HAP-1 (cell line): Measurements from ENCODE around the gene KPNB1.

Source experiments
- DNase-seq, 2 experiments: peaks; one replicate each; pipeline ENCODE4 v3.0.0-alpha.2; 2016 to 2020; ENCODE audit warnings: low spot score in 2 of 2
- H3K27me3 ChIP-seq: fragments of 250-450 bp; sonication (Bioruptor Pico); 2 replicates; pipeline ENCODE4 v1.5.1; 2020; ENCODE audit warnings: low read depth, mild to moderate bottlenecking, moderate library complexity
- H3K36me3 ChIP-seq: fragments of 250-450 bp; sonication (Bioruptor Pico); replicated peaks from 2 replicates; pipeline ENCODE4 v1.5.1; 2020; ENCODE audit warnings: mild to moderate bottlenecking
- H3K4me1 ChIP-seq: fragments of 250-450 bp; sonication (Bioruptor Pico); 2 replicates; pipeline ENCODE4 v1.5.1; 2020; ENCODE audit warnings: mild to moderate bottlenecking
- H3K4me3 ChIP-seq: fragments of 250-450 bp; sonication (Bioruptor Pico); 2 replicates; pipeline ENCODE4 v1.5.1; 2020; ENCODE audit warnings: mild to moderate bottlenecking, moderate library complexity
- H3K9me3 ChIP-seq: fragments of 250-450 bp; sonication (Bioruptor Pico); 2 replicates; pipeline ENCODE4 v1.5.1; 2020; ENCODE audit warnings: mild to moderate bottlenecking, moderate library complexity
- in situ Hi-C: fragments of 300-500 bp; cut with MboI; formaldehyde crosslinking; loops from 3 replicates; pipeline ENCODE4 v1.14.3; 2020; ENCODE audit warnings: low sequenced_read_pairs, inconsistent platforms, mixed read lengths

Gene KPNB1

DNA sequence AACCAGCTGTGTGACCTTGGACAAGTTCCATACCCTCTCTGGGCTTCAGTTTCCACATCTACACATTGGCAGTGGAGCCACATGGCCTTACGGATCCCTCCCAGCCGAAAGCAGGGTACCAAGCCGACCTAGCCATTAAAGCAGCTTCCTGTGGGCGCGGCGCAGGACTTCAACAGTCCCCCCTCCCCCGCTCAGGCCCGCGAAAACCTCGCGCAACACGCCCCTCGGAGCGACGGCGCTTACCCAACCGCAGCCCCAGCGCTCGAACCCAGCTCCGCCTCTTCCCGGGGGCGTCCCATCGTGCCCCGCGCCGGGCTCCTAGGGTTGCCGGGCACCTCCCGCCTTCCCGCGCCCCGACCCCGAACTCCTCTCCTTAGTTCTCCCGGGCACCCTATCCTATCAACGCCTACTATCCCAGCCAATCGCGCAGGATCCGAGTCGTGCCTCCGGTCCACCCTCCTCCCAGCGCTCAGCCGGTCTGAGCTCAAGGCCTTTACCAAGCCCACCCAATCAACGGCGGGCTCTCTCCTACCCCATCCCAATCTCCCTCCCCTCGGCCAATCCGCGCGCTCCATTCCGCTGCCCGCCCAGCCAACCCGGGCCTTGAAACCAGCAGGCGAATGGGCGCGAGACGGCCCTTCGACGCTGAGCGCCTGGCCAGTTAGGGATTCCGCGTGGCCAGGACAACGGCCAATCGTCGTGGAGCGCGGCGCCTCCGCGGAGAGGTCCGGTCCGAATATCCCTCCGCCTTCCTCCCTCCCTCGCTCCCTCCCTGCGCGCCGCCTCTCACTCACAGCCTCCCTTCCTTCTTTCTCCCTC, at the start of gene KPNB1:
Gene KPNB1, plus strand, starts transcription at position 767 of the 819 bp plus-strand sequence. CDS start 326 bp downstream, outside the sequence.
- in situ Hi-C loops = loop anchor here (25.0 kb wide), 1 partner anchor 937 kb away; no protein-coding TSS in a partner anchor
- H3K27me3 ChIP-seq = no peaks in the 10 kb centered on the region
- no peaks in the 10 kb centered on the region for H3K9me3 ChIP-seq
- H3K4me1 ChIP-seq = peaks cover 28% of the 10 kb centered on the region
- peak; percentile 99 for DNase-seq
- H3K36me3 ChIP-seq = peaks cover 37% of the 10 kb centered on the region
- peak within 1 kb of the TSS; percentile 81 for H3K4me3 ChIP-seq

DNA sequence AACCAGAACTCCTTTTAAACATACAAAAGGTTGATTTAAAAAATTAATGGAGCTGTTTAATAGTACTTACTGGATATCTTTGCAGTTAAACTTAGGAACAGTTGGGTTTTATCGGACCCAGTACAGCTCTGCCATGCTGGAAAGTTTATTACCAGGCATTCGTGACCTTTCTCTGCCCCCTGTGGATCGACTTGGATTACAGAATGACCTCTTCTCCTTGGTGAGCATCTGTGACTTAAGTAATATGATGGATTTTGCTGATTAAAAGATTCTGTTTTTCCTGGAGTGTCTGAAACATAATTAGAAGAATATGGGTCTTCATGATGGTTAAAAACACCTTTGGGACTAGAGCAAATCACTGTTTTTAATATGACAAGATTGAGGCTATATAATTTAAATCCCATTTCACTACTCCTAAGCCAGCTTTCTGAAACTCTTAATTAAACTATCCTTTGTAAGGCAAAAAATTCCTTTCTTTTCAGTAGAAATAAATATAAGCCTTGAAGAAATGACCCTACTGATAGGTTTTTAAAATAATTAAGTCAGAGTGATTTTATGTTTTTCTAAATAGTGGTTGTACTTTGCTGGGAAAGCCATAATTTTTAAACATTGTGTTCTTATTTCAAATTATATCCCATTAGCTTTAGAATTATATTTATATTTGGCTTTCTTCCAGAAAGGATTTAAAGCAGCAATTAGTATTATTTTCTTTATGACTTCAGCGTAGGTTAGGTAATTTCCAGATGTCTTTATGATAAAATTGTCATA, 45.7 kb upstream of the KPNB1 start:
- Histone ChIP-seq H3K27me3 (no peaks in the 10 kb centered on the region), H3K36me3 (peaks cover 58% of the 10 kb centered on the region), H3K4me3 (no peak overlapping the region), H3K4me1 (peaks cover 24% of the 10 kb centered on the region), H3K9me3 (no peaks in the 10 kb centered on the region)
- in situ Hi-C loops = loop anchor here (25.0 kb wide), 3 partner anchors 242 to 467 kb away; no protein-coding TSS in a partner anchor
- no peak for DNase-seq

GRCh38 chr17:47604598-47604927, 45.2 kb upstream of the KPNB1 start:
- H3K36me3 ChIP-seq = peaks cover 58% of the 10 kb centered on the region
- peaks cover 24% of the 10 kb centered on the region for H3K4me1 ChIP-seq
- no peaks in the 10 kb centered on the region for H3K9me3 ChIP-seq
- no peaks in the 10 kb centered on the region for H3K27me3 ChIP-seq
- peak; percentile 64 to 84 for DNase-seq
- no peak overlapping the region for H3K4me3 ChIP-seq
- in situ Hi-C loops = loop anchor here (25.0 kb wide), 3 partner anchors 242 to 467 kb away; no protein-coding TSS in a partner anchor

DNA sequence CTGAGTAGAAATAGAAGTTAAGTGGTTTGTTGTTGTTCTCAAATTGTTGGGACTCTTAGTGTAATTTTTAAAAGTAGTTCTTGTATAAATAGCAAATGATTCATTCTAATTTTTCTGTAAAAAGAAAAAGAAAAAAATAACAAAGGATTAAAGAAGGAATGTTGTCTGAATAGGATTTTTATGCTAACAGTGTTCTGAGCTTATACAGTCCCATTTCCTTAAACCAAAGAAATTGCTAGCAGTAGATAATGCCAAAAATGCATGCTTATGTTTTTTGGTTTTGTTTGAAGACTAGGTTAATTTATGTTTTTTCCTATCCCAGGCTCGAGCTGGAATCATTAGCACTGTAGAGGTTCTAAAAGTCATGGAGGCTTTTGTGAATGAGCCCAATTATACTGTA, 44.7 kb upstream of the KPNB1 start:
- Histone ChIP-seq H3K36me3 (peaks cover 57% of the 10 kb centered on the region), H3K27me3 (no peaks in the 10 kb centered on the region), H3K4me1 (peaks cover 24% of the 10 kb centered on the region), H3K9me3 (no peaks in the 10 kb centered on the region), H3K4me3 (no peak overlapping the region)
- peak in 1 of 2 experiments; percentile 75 for DNase-seq
- in situ Hi-C loops = loop anchor here (25.0 kb wide), 3 partner anchors 243 to 468 kb away; no protein-coding TSS in a partner anchor

- Histone ChIP-seq H3K9me3 (no peaks in the 10 kb centered on the region), H3K4me3 (no peak overlapping the region), H3K36me3 (peaks cover 46% of the 10 kb centered on the region), H3K27me3 (no peaks in the 10 kb centered on the region), H3K4me1 (peaks cover 24% of the 10 kb centered on the region)
- in situ Hi-C loops = loop anchor here (25.0 kb wide), 3 partner anchors 245 to 470 kb away; no protein-coding TSS in a partner anchor
- DNase-seq = no peak
Measured at GRCh38 chr17:47607481-47607880, 42.2 kb upstream of the KPNB1 start.

GRCh38 chr17:47611372-47612350, 38.1 kb upstream of the KPNB1 start:
- no peaks in the 10 kb centered on the region for H3K9me3 ChIP-seq
- peaks cover 55% of the 10 kb centered on the region for H3K36me3 ChIP-seq
- in situ Hi-C loops = loop anchor here (10.0 to 25.0 kb wide), 4 partner anchors 117 to 474 kb away; no protein-coding TSS in a partner anchor
- no peak overlapping the region for H3K4me3 ChIP-seq
- no peaks in the 10 kb centered on the region for H3K4me1 ChIP-seq
- H3K27me3 ChIP-seq = no peaks in the 10 kb centered on the region
- no peak for DNase-seq

GRCh38 chr17:47615766-47616424, 33.8 kb upstream of the KPNB1 start:
- in situ Hi-C loops = loop anchor here (10.0 to 25.0 kb wide), 4 partner anchors 121 to 479 kb away; no protein-coding TSS in a partner anchor
- DNase-seq = peak in 1 of 2 experiments; percentile 72
- H3K36me3 ChIP-seq = peaks cover 70% of the 10 kb centered on the region
- no peak overlapping the region for H3K4me3 ChIP-seq
- H3K9me3 ChIP-seq = no peaks in the 10 kb centered on the region
- H3K4me1 ChIP-seq = no peaks in the 10 kb centered on the region
- no peaks in the 10 kb centered on the region for H3K27me3 ChIP-seq

DNA sequence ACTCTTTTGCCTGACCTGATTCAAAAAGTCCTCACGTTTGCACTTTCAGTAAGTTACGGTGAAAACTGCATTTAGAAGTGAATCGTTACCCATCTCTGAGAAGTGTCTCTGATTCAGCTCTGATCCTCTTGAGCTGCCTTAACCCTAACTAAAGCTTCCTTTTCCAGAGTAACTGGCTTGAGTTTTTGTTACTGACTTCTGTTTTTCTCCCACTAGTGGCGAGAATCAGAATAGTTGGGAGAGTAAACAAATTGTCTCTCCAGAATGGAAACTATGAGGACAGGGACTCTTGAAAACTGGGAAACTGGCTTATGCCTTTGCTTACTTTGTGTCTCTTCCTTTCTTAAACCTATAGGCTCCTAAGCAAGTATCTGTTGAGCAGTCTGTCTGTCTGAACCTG, 31.3 kb upstream of the KPNB1 start:
- no peak overlapping the region for H3K4me3 ChIP-seq
- H3K36me3 ChIP-seq = peaks cover 69% of the 10 kb centered on the region
- no peaks in the 10 kb centered on the region for H3K9me3 ChIP-seq
- DNase-seq = no peak
- H3K4me1 ChIP-seq = no peaks in the 10 kb centered on the region
- no peaks in the 10 kb centered on the region for H3K27me3 ChIP-seq
- in situ Hi-C loops = loop anchor here (10.0 to 25.0 kb wide), 4 partner anchors 124 to 481 kb away; no protein-coding TSS in a partner anchor

GRCh38 chr17:47620503-47621245, 29.0 kb upstream of the KPNB1 start:
- Histone ChIP-seq H3K27me3 (no peaks in the 10 kb centered on the region), H3K4me1 (no peaks in the 10 kb centered on the region), H3K36me3 (peaks cover 61% of the 10 kb centered on the region), H3K4me3 (no peak overlapping the region), H3K9me3 (no peaks in the 10 kb centered on the region)
- in situ Hi-C loops = loop anchor here (25.0 kb wide), 3 partner anchors 258 to 483 kb away; no protein-coding TSS in a partner anchor
- DNase-seq = no peak

- peaks cover 56% of the 10 kb centered on the region for H3K36me3 ChIP-seq
- in situ Hi-C loops = loop anchor here (25.0 kb wide), 3 partner anchors 259 to 484 kb away; no protein-coding TSS in a partner anchor
- no peaks in the 10 kb centered on the region for H3K4me1 ChIP-seq
- H3K9me3 ChIP-seq = no peaks in the 10 kb centered on the region
- DNase-seq = no peak
- H3K4me3 ChIP-seq = no peak overlapping the region
- no peaks in the 10 kb centered on the region for H3K27me3 ChIP-seq
Measured at GRCh38 chr17:47621293-47622179, 28.2 kb upstream of the KPNB1 start.

GRCh38 chr17:47622180-47622549, 27.6 kb upstream of the KPNB1 start:
- Histone ChIP-seq H3K9me3 (no peaks in the 10 kb centered on the region), H3K27me3 (no peaks in the 10 kb centered on the region), H3K4me3 (no peak overlapping the region), H3K36me3 (peaks cover 52% of the 10 kb centered on the region), H3K4me1 (no peaks in the 10 kb centered on the region)
- no peak for DNase-seq
- in situ Hi-C loops = loop anchor here (25.0 kb wide), 3 partner anchors 260 to 485 kb away; no protein-coding TSS in a partner anchor
